HL-60 (cell line): ENCODE results near the gene ERCC2.

ENCODE experiments used
- POLR2AphosphoS5 ChIP-seq: IDR thresholded peaks from 2 replicates; pipeline ENCODE4 v1.6.1; 2012; ENCODE audit warnings: low read depth
- TF ChIP-seq, protein P1 (sequence below): IDR thresholded peaks from one replicate; pipeline ENCODE4 v1.5.1; 2011; ENCODE audit warnings: low read length, control low read depth, inconsistent platforms; ENCODE audit not compliant: insufficient read depth

- TF ChIP-seq, protein P1, sequence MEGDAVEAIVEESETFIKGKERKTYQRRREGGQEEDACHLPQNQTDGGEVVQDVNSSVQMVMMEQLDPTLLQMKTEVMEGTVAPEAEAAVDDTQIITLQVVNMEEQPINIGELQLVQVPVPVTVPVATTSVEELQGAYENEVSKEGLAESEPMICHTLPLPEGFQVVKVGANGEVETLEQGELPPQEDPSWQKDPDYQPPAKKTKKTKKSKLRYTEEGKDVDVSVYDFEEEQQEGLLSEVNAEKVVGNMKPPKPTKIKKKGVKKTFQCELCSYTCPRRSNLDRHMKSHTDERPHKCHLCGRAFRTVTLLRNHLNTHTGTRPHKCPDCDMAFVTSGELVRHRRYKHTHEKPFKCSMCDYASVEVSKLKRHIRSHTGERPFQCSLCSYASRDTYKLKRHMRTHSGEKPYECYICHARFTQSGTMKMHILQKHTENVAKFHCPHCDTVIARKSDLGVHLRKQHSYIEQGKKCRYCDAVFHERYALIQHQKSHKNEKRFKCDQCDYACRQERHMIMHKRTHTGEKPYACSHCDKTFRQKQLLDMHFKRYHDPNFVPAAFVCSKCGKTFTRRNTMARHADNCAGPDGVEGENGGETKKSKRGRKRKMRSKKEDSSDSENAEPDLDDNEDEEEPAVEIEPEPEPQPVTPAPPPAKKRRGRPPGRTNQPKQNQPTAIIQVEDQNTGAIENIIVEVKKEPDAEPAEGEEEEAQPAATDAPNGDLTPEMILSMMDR, result no peak
- no peak for TF ChIP-seq POLR2AphosphoS5
Measured at GRCh38 chr19:45355910-45356309, 14.5 kb downstream of the ERCC2 start.
